NCI-H446 treated with DMSO at 0.1 percent for 48 hours (cell line): ENCODE results near the gene NTRK3.

Experiments
- DNase-seq: peaks from one replicate; lab custom pipeline; 2025; lab: John Stamatoyannopoulos, UW

NTRK3 gene

DNA sequence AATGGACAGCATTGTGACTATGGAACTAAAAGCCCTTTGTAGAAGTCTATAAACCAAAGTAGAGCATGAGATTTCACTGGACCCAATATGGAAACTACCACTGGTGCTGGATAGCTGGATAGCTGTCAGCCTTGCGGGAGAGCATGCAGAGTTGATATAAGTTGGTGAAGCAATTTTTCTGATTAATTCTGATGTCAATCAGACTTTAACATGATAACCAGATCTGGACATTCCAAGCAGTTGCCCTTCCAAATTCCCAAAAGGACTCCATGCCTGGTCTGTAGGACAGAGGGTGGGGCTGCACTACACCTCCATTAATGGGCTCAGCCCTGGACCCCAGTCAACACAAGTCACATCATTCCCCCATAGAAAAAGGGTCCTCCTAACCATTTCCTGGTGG, 437.8 kb downstream of the NTRK3 start:
- no peak for DNase-seq

DNA sequence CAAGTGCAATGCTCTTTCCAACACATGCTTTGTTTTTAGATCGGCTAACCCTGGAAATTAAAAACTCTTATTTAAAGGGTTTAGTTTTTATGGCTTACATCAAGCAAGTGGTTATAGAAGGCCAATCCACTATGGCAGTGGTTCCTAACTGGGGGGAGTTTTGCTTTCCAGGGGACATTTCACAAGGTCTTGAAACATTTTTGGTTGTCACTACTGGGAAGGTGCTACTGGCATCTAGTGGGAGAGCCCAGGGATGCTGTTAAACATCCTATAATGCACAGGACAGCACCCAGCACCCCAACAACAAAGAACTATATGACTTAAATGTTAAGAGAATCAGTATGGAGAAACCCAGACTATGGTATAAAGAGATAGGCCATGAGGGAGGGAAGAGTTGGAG, 439.0 kb downstream of the NTRK3 start:
- no peak for DNase-seq

DNA sequence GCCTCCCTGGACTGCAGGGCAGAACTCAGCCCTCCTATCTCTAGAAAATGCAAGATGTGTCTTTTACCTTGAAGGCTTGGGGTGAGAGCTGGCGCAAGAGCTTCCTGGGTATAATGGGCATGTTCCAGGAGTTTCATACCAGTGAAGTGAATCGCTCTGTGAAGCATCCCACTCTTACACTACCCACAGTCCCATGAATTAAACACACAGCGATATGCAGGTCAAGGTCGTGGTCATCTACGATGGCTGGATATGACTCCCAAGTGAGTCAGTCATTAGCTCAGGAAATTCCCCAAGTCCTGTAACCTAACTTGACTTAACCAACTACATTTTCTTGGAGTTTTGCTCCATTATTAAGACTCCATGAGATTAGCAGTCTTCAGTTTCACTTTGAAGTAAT, 439.7 kb downstream of the NTRK3 start:
- DNase-seq, result no peak

DNA sequence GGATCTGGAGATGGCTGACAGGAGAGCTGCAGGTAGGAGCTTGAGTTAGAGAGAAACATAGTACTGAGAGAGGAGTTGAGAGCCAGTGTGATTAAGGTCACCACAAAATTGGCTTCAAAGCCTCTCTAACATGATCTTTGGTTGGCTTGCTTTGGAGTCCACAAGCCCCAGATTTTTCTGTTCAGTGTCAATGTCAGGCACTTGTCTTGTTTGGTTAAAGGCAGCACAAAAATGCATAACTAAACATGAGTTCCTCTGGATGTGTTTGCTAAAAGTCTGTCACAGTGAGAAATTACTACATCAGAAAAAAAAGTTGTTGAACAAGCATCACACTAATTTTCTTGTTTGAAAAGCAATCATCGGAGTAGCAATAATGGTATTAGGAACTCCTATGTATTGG, 440.5 kb downstream of the NTRK3 start:
- no peak for DNase-seq
